Subcutaneous abdominal adipose tissue (tissue), 5 donors: ENCODE data around the gene IL17RB.

Source experiments
- H3K27ac ChIP-seq: one replicate; pipeline ENCODE4 v1.7.0; 2013; ENCODE audit warnings: low read depth, mild to moderate bottlenecking, inconsistent platforms, low read length, moderate library complexity
- H3K27me3 ChIP-seq, 5 donors: one replicate each; pipeline ENCODE4 v1.7.0; 2013; ENCODE audit warnings: low read length in 5 of 5, inconsistent platforms in 1 of 5; ENCODE audit not compliant: control insufficient read depth in 5 of 5, insufficient read depth in 4 of 5
- H3K36me3 ChIP-seq, 5 donors: one replicate each; pipeline ENCODE4 v1.7.0; 2013; ENCODE audit warnings: low read length in 5 of 5; ENCODE audit not compliant: control insufficient read depth in 5 of 5, insufficient read depth in 5 of 5
- H3K4me1 ChIP-seq, 5 donors: one replicate each; pipeline ENCODE4 v1.7.0; 2013; ENCODE audit warnings: low read length in 5 of 5, mild to moderate bottlenecking in 3 of 5, moderate library complexity in 1 of 5; ENCODE audit not compliant: control insufficient read depth in 5 of 5, insufficient read depth in 5 of 5
- H3K4me3 ChIP-seq, 5 donors: one replicate each; pipeline ENCODE4 v1.7.0; 2013; ENCODE audit warnings: low read length in 5 of 5, low read depth in 1 of 5
- H3K9ac ChIP-seq, 5 donors: one replicate each; pipeline ENCODE4 v1.7.0; 2013; ENCODE audit warnings: low read length in 5 of 5, mild to moderate bottlenecking in 4 of 5, moderate library complexity in 3 of 5
- H3K9me3 ChIP-seq, 5 donors: one replicate each; pipeline ENCODE4 v1.7.0; 2013; ENCODE audit warnings: low read length in 5 of 5; ENCODE audit not compliant: control insufficient read depth in 5 of 5
- donor health status: healthy.
- donor health status: healthy.
- donor health status: healthy.
- donor health status: healthy.
- donor health status: healthy.

IL17RB gene

GRCh38 chr3:53804697-53805462 lies 41.5 kb upstream of the IL17RB start:
- Histone ChIP-seq H3K9ac (no peak overlapping the region), H3K36me3 (no peaks in the 10 kb centered on the region), H3K4me3 (no peak overlapping the region), H3K27me3 (peaks cover 4 to 12% (median 10%) of the 10 kb centered on the region in 5 donors), H3K9me3 (no peaks in the 10 kb centered on the region), H3K27ac (no peak overlapping the region), H3K4me1 (no peaks in the 10 kb centered on the region)

- H3K36me3 ChIP-seq = no peaks in the 10 kb centered on the region
- H3K27ac ChIP-seq = no peak overlapping the region
- no peak overlapping the region for H3K9ac ChIP-seq
Measured at GRCh38 chr3:53805463-53806159, 40.8 kb upstream of the IL17RB start.

GRCh38 chr3:53806182-53807116 lies 39.9 kb upstream of the IL17RB start:
- no peaks in the 10 kb centered on the region for H3K9me3 ChIP-seq
- no peaks in the 10 kb centered on the region for H3K36me3 ChIP-seq
- H3K9ac ChIP-seq = no peak overlapping the region
- H3K27me3 ChIP-seq = peaks cover 4 to 12% (median 10%) of the 10 kb centered on the region in 5 donors
- H3K27ac ChIP-seq = no peak overlapping the region
- no peak overlapping the region for H3K4me3 ChIP-seq
- no peaks in the 10 kb centered on the region for H3K4me1 ChIP-seq

More at GRCh38 chr3:53805463-53806159, 40.8 kb upstream of the IL17RB start:
- Histone ChIP-seq H3K9me3 (no peaks in the 10 kb centered on the region), H3K27me3 (peaks cover 4 to 12% (median 10%) of the 10 kb centered on the region in 5 donors), H3K4me3 (no peak overlapping the region), H3K4me1 (no peaks in the 10 kb centered on the region)

- H3K4me1 ChIP-seq = no peaks in the 10 kb centered on the region
- H3K27me3 ChIP-seq = peaks cover 4 to 12% (median 10%) of the 10 kb centered on the region in 5 donors
- no peaks in the 10 kb centered on the region for H3K9me3 ChIP-seq
- H3K4me3 ChIP-seq = no peak overlapping the region
- H3K27ac ChIP-seq = no peak overlapping the region
- H3K9ac ChIP-seq = no peak overlapping the region
- no peaks in the 10 kb centered on the region for H3K36me3 ChIP-seq
Measured at GRCh38 chr3:53807117-53807810, 39.1 kb upstream of the IL17RB start.

- Histone ChIP-seq H3K36me3 (no peaks in the 10 kb centered on the region), H3K4me1 (no peaks in the 10 kb centered on the region), H3K27ac (no peak overlapping the region), H3K4me3 (no peak overlapping the region), H3K9me3 (no peaks in the 10 kb centered on the region), H3K27me3 (peaks cover 4 to 12% (median 8%) of the 10 kb centered on the region in 5 donors), H3K9ac (no peak overlapping the region)
Measured at GRCh38 chr3:53808496-53808895, 37.9 kb upstream of the IL17RB start.

GRCh38 chr3:53809267-53809666 lies 37.1 kb upstream of the IL17RB start:
- H3K27ac ChIP-seq = no peak overlapping the region
- H3K9ac ChIP-seq = no peak overlapping the region
- H3K27me3 ChIP-seq = peaks cover 4 to 12% (median 7%) of the 10 kb centered on the region in 5 donors
- no peaks in the 10 kb centered on the region for H3K4me1 ChIP-seq
- no peaks in the 10 kb centered on the region for H3K36me3 ChIP-seq
- no peaks in the 10 kb centered on the region for H3K9me3 ChIP-seq
- H3K4me3 ChIP-seq = no peak overlapping the region

GRCh38 chr3:53809764-53810400 lies 36.5 kb upstream of the IL17RB start:
- no peak overlapping the region for H3K4me3 ChIP-seq
- H3K27ac ChIP-seq = no peak overlapping the region
- peaks cover 4 to 12% (median 5%) of the 10 kb centered on the region in 5 donors for H3K27me3 ChIP-seq
- no peaks in the 10 kb centered on the region for H3K4me1 ChIP-seq
- H3K9ac ChIP-seq = no peak overlapping the region
- no peaks in the 10 kb centered on the region for H3K36me3 ChIP-seq
- H3K9me3 ChIP-seq = no peaks in the 10 kb centered on the region

GRCh38 chr3:53811143-53811927 lies 35.0 kb upstream of the IL17RB start:
- Histone ChIP-seq H3K9ac (no peak overlapping the region), H3K27ac (no peak overlapping the region), H3K4me3 (no peak overlapping the region), H3K9me3 (no peaks in the 10 kb centered on the region), H3K27me3 (peaks cover 0 to 8% (median 4%) of the 10 kb centered on the region in 5 donors), H3K4me1 (no peaks in the 10 kb centered on the region), H3K36me3 (no peaks in the 10 kb centered on the region)
